ENCODE data around the gene FAM118A. TPM values are rescaled to one million over a fixed set of nuclear protein-coding genes. Genes with fewer than 3 reads are reported as not detected.

Gene FAM118A
- polyA plus RNA-seq, 1 donor (not counting 4 experiments of a cell fraction or from before 2014, with no cell fraction given), result 31.1 TPM

- Histone ChIP-seq H3K36me3 (ENCODE audit: control insufficient read depth in 2 of 2, extremely low read depth in 1 of 2, insufficient read depth in 2 of 2, low read length in 2 of 2) (peaks cover 5 to 8% of the 10 kb centered on the region in 2 experiments), H2AFZ (ENCODE audit: control insufficient read depth, low read length) (no peak overlapping the region), H3K79me2 (ENCODE audit: control insufficient read depth, insufficient read depth, low read length) (no peaks in the 10 kb centered on the region), H3K27ac (ENCODE audit: control insufficient read depth, insufficient read depth, low read length) (no peak overlapping the region), H3K4me3 (ENCODE audit: control insufficient read depth in 2 of 3, extremely low read depth in 1 of 3, insufficient read depth in 2 of 3, low read depth in 1 of 3, low read length in 3 of 3) (no peak overlapping the region), H4K20me1 (ENCODE audit: control insufficient read depth, extremely low read depth, insufficient read depth, low read length) (no peaks in the 10 kb centered on the region), H3K27me3 (ENCODE audit: control insufficient read depth, extremely low read depth, insufficient read depth, low read length) (no peaks in the 10 kb centered on the region), H3K9ac (ENCODE audit: control insufficient read depth, extremely low read depth, insufficient read depth, low read length) (no peak overlapping the region), H3K9me3 (ENCODE audit: control insufficient read depth, low read depth, low read length) (no peaks in the 10 kb centered on the region), H3K4me1 (ENCODE audit: control insufficient read depth, extremely low read depth, insufficient read depth, low read length) (no peaks in the 10 kb centered on the region), H3K9me1 (ENCODE audit: control insufficient read depth, extremely low read depth, insufficient read depth, low read length) (no peaks in the 10 kb centered on the region), H3K4me2 (ENCODE audit: control insufficient read depth, extremely low read depth, insufficient read depth, low read depth, low read length) (no peak overlapping the region)
- DNase-seq (ENCODE audit: low read depth, low spot score) (no peak), FAIRE-seq (no peak)
- dilution Hi-C loops (cut with MboI; ENCODE audit: extremely low pct_ligation_motif_present, low sequenced_read_pairs), result no loop called here
- TF ChIP-seq EZH2 (IDR thresholded peaks at IDR 0.05; ENCODE audit: low read length), result no peak
- TF ChIP-seq CTCF (optimal IDR thresholded peaks at IDR 0.05 in 1 of 3, IDR thresholded peaks at IDR 0.05 in 1 of 3, conservative IDR thresholded peaks at IDR 0.05 in 1 of 3; ENCODE audit: extremely low read depth in 1 of 3, insufficient read depth in 2 of 3, low read length in 3 of 3), result no peak
These were observed 33.4 kb downstream of the FAM118A start for GRCh38 chr22:45343143-45343542.

GRCh38 chr22:45344334-45344733 lies 34.6 kb downstream of the FAM118A start:
- FAIRE-seq, result no peak
- no peak overlapping the region for H3K4me2 ChIP-seq (ENCODE audit: control insufficient read depth, extremely low read depth, insufficient read depth, low read depth, low read length)
- no peaks in the 10 kb centered on the region for H3K79me2 ChIP-seq (ENCODE audit: control insufficient read depth, insufficient read depth, low read length)
- no peak overlapping the region for H2AFZ ChIP-seq (ENCODE audit: control insufficient read depth, low read length)
- DNase-seq (ENCODE audit: low read depth, low spot score), result no peak
- no peak overlapping the region for H3K9ac ChIP-seq (ENCODE audit: control insufficient read depth, extremely low read depth, insufficient read depth, low read length)
- H3K27ac ChIP-seq (ENCODE audit: control insufficient read depth, insufficient read depth, low read length), result no peak overlapping the region
- H3K4me1 ChIP-seq (ENCODE audit: control insufficient read depth, extremely low read depth, insufficient read depth, low read length), result no peaks in the 10 kb centered on the region
- TF ChIP-seq CTCF (optimal IDR thresholded peaks at IDR 0.05 in 1 of 3, IDR thresholded peaks at IDR 0.05 in 1 of 3, conservative IDR thresholded peaks at IDR 0.05 in 1 of 3; ENCODE audit: extremely low read depth in 1 of 3, insufficient read depth in 2 of 3, low read length in 3 of 3), result no peak
- no peak for TF ChIP-seq EZH2 (IDR thresholded peaks at IDR 0.05; ENCODE audit: low read length)
- peaks cover 0 to 6% of the 10 kb centered on the region in 2 experiments for H3K36me3 ChIP-seq (ENCODE audit: control insufficient read depth in 2 of 2, extremely low read depth in 1 of 2, insufficient read depth in 2 of 2, low read length in 2 of 2)
- dilution Hi-C loops (cut with MboI; ENCODE audit: extremely low pct_ligation_motif_present, low sequenced_read_pairs), result no loop called here
- no peaks in the 10 kb centered on the region for H4K20me1 ChIP-seq (ENCODE audit: control insufficient read depth, extremely low read depth, insufficient read depth, low read length)
- H3K4me3 ChIP-seq (ENCODE audit: control insufficient read depth in 2 of 3, extremely low read depth in 1 of 3, insufficient read depth in 2 of 3, low read depth in 1 of 3, low read length in 3 of 3), result no peak overlapping the region
- no peaks in the 10 kb centered on the region for H3K9me1 ChIP-seq (ENCODE audit: control insufficient read depth, extremely low read depth, insufficient read depth, low read length)
- no peaks in the 10 kb centered on the region for H3K27me3 ChIP-seq (ENCODE audit: control insufficient read depth, extremely low read depth, insufficient read depth, low read length)
- H3K9me3 ChIP-seq (ENCODE audit: control insufficient read depth, low read depth, low read length), result no peaks in the 10 kb centered on the region

All from keratinocyte (primary cell).